ENCODE data around the gene TTBK2. TPM values are rescaled to one million over a fixed set of nuclear protein-coding genes. Genes with fewer than 3 reads are reported as not detected.

The TTBK2 gene
- total RNA-seq, 1 experiment from 2014 or later: 10.6 TPM

- H3K23me2 ChIP-seq (ENCODE audit: insufficient read length, low read depth, low read length, poor library complexity, severe bottlenecking): no peaks in the 10 kb centered on the region
Observed at GRCh38 chr15:42707873-42708544, 212.6 kb downstream of the TTBK2 start.

More at GRCh38 chr15:42707873-42708544, 212.6 kb downstream of the TTBK2 start:
- H3K4me2 ChIP-seq (ENCODE audit: insufficient read depth, insufficient read length, low read length): no peak overlapping the region
- no peak overlapping the region for H2BK120ac ChIP-seq (ENCODE audit: low read depth, low read length, poor library complexity, severe bottlenecking)
- H3K27ac Mint-ChIP-seq: peak overlapping the region in 1 of 3 experiments; percentile 18; a peak in 2 of 7 replicates
- no peak overlapping the region for H2AFZ ChIP-seq (ENCODE audit: low read length)
- H2AK5ac ChIP-seq (ENCODE audit: insufficient read length, low read length): no peak overlapping the region
- H3K18ac ChIP-seq (ENCODE audit: insufficient read length, low read depth, low read length): no peak overlapping the region
- no peak overlapping the region for H3K9ac ChIP-seq (ENCODE audit: extremely low read depth, insufficient read length, low read length)
- no CpG with 5 or more reads among the region's 3 CpGs for WGBS (ENCODE audit: extremely low coverage, insufficient read length, low lambda C conversion rate)
- H2BK5ac ChIP-seq (ENCODE audit: insufficient read length, low read length): no peak overlapping the region
- H3K79me2 ChIP-seq (ENCODE audit: insufficient read depth, low read length): no peaks in the 10 kb centered on the region
- no peak overlapping the region for H2BK12ac ChIP-seq (ENCODE audit: insufficient read length, low read depth, low read length)
- H2BK15ac ChIP-seq (ENCODE audit: low read depth, low read length): no peak overlapping the region
- H4K91ac ChIP-seq (ENCODE audit: insufficient read length, low read depth, low read length): no peak overlapping the region
- no peak overlapping the region for H3K14ac ChIP-seq (ENCODE audit: insufficient read depth, low read length)
- no peaks in the 10 kb centered on the region for H3K79me1 ChIP-seq (ENCODE audit: insufficient read depth, low read depth, low read length, poor library complexity, severe bottlenecking)
- no peaks in the 10 kb centered on the region for H3K4me1 ChIP-seq (ENCODE audit: insufficient read depth, low read length)
- H3K27me3 ChIP-seq (ENCODE audit: insufficient read depth, low read length): no peaks in the 10 kb centered on the region
- no peak overlapping the region for H3K56ac ChIP-seq (ENCODE audit: insufficient read length, low read depth, low read length)
- H4K8ac ChIP-seq (replicated peaks; ENCODE audit: insufficient read length, low read depth, low read length): no peak overlapping the region
- H3T11ph ChIP-seq (ENCODE audit: low read length): no peak overlapping the region
- TF ChIP-seq CTCF (conservative IDR thresholded peaks at IDR 0.05): no peak
- no peaks in the 10 kb centered on the region for H3K9me3 ChIP-seq (ENCODE audit: control insufficient read depth, low read depth, low read length)
- H3K4me3 Mint-ChIP-seq: no peak overlapping the region
- H2BK20ac ChIP-seq (ENCODE audit: low read depth, low read length, poor library complexity, severe bottlenecking): no peak overlapping the region
- no peak overlapping the region for H3K23ac ChIP-seq (ENCODE audit: insufficient read length, low read depth, low read length)
- H4K5ac ChIP-seq (ENCODE audit: insufficient read length, low read depth, low read length): no peak overlapping the region
- no peaks in the 10 kb centered on the region for H4K20me1 ChIP-seq (ENCODE audit: control insufficient read depth, insufficient read depth, insufficient read length)
- H3K4me1 Mint-ChIP-seq: no peaks in the 10 kb centered on the region
- no peak for DNase-seq
- no peak overlapping the region for H3K4ac ChIP-seq (ENCODE audit: low read depth, low read length)
- H3K27me3 Mint-ChIP-seq (ENCODE audit: low read depth): no peaks in the 10 kb centered on the region
- no peaks in the 10 kb centered on the region for H3K36me3 Mint-ChIP-seq (ENCODE audit: insufficient read depth in 1 of 3, low read depth in 3 of 3)
- no peaks in the 10 kb centered on the region for H3K9me3 Mint-ChIP-seq
- H3K27ac ChIP-seq (ENCODE audit: insufficient read length, low read depth, low read length): no peak overlapping the region

Measured in H9 (cell line).